ENCODE measurements around the gene PKHD1.

Gene PKHD1

DNA sequence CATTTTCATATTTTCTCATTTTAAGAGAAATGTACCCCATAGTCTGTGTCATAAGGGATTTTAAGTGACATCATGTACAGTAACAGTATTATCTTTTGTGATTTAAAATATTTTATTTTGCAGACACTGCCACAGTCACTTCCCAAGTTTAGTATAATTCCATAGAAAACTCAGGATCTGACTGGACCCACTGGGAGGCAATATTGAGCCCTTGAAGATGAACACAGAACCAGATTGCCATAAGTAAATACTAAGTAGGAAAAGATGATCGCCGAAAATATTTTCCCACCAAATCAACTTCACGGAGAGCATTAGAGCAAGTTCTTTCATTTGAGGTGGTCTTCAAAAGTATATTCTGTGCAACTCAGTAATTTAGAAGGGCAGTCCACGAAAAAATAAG is 17.6 kb upstream of the PKHD1 start:
- no peak for DNase-seq

DNA sequence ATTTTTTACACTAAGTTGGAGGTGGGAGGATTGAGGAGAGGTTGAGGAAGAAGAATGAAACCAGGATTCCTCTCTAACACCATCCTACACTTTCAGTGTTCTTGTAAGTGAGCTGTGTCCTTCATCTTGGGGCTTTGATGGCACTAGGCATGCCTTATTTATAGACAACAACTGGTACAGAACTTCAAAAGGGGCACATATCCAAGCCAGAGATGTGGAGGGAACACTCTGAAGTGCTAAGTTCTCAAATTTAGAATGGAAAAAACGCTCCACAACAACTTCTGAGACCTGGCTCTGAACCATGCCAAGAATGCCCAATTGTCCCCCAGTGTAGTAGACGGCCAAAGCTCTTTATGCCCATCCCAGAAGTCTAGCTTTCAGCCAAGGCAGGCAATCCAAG is 16.2 kb upstream of the PKHD1 start:
- DNase-seq, result no peak

DNA sequence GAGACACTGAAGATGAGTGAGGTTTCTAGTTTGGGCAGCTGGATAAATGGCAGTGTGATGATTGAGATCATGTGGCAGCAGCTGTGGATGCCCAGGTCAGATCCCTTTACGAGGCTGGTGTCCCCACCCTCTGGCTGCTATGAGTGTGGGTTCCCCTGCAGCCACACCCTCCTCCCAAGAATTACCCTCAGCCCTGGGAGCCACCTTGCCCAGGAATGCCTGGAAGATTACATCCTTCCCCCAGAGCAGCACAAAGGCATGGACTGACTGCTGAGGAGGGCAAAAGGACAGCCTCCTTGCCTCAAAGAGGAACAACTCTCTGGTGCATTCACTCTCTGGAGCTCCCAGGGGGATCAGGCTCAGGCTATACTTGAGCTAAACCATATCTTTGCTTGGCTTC is 15.0 kb upstream of the PKHD1 start:
- peak; percentile 33 for DNase-seq

DNA sequence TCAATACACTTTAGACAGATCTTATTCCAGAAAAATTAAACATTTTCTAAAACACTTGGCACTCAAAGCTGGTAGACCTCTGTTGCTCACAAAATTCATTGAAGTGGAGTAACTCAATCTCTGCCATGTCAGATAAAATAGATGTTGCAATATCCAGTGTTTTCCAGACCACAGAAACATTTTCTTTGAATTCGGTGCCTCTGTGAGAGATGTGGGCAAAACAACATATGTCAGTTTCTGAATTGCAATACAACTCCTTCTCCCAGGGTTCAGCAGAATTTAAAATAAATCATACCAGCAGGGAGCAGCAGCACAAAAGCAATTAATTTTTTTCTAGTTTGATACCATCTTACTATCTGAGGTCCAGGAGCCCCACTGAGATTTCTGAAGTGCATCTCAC is 11.3 kb upstream of the PKHD1 start:
- no peak for DNase-seq

DNA sequence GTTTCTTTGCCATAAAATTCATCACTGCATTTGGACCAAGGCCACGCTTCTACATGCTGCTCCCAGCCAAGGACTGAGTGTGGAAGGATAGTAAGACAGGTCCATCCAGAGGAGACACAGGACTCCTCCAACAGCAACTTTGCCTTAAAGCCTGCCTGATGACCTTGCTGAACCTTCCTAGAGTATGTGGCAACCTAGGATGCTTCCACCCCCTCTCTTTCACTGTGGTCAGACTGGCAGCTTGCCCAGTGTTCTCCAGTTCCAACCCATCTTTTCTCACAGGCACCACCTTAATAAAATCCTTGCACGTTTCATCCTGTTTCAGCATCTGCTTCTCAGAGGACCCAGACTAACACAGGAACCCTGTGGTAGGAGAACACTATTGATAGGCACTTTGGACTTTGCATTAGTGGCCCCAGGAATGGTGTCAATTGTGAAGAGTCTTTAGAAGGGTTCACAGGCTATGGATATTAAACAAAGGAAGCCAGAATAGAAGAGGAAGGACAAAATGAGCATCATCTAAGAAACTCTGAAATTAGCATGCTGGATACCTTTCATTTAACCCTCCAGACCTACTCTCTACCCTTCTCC is 2.4 kb upstream of the PKHD1 start:
- no peak for DNase-seq

DNA sequence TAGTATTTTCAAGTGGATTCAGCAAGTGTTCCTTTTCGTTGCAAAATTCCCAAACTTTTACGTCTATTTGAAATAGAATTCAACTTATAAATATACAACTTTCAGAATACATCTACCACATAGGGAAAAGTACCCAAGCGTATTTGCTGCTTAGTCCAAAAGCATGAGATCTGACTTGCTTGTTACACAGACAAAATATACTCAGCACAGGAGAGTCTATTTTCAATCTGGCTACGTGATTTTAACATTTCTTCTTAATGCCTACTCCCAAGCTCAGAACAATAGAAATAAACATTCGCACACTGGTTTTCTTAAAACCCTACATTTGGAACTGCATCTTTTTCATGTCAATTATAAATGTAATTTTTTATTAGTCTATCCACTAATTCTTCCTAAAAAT is 672 bp downstream of the PKHD1 start:
- no peak for DNase-seq

DNA sequence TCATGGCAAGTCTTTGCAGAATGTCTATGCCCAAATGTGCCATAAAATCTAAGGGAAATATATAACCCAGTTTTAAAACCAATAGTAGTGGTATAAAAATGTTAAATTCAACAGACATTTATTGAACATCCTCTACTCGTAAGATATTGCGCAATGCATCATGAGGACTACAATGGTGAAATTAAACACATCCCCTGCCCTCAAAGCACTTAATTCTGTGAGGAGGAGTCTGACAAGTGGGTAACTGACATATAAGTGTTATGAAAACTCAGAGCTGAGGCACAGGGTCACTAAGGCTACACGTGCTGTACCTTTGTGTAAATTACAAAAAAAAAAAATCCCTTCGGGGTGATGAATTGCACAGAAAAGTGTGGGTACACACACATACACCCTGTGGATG is 6.2 kb downstream of the PKHD1 start:
- no peak for DNase-seq

DNA sequence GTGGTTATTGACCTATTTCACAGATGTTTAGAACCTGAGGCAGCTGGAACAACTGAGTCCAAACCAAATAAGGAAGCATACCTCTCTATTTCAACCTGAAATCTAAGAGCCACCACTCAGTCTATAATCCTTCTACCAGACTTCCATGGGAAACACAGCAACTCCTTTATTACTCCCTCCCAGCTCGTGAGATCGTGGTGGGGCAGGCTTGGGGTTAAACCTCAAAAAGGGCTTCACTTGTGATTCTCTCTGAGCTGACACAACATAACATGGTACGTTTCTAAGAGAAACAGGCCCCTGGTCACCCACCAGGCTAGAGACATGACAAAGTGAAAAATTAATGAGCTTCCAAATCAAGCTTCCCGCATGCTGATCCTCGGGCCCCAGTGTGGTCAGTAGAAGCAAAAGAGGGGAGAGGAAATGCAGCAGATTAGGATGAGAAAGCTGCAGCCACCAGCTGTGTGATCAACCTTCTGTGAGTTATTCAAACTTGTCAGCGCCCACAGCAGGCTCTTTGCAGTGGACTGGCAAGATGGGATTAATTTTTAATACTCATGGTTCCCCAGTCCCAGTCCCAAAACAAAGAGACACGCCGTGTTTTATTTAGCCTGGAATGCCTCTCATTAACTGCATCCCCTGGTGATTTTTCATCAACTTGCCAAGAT is 9.3 kb downstream of the PKHD1 start:
- DNase-seq, result peak; percentile 63

DNA sequence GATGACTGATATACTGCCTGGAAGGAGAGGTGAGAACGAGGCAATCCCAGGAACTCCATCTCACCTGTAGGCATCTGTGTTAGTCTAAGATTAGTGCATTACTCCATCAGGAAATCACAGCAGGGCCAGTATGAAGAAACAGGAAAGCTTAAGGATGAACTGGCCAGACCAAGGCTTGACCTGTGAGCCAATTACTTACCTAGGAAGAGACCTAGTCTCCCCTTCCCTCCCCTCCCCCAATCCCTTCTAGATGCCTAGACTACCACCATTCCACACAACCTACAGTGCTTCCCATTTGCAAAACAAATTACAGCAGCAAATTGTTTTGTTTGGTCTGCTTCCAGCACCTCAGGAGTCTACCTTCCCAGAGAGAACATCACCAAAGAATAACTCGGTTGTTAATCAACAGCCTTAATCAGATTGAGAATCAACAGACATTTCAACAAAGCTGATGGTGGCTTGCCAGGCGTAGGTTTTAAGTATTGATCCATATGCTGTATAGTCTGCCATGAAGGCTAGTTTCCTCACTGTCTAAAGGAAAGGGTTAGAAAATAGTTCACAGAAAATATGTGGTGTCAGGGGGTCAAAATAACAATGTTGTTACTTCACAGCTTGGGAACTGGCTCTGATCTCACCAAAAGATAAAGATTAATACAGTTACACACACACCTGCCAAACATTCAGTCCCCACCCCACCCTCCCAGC is 10.1 kb downstream of the PKHD1 start:
- peak; percentile 62 for DNase-seq

DNA sequence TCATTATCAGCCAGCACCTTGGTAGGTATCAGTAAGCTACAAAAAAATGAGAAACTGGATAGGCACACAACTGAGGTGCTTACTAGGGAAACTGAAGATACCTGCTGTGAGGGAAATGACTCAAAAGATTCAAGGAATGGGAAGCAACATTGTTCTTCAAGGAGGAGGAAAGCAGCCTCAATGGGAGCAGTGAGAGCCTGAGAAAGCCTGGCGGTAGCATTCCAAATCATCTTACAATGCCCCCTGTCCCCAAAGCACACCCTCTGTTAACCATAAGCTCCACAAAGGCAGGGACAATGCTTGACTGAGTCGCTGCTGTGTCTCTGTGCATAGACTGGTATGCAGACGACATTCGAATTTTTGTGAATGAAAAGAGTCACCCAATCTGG is 10.6 kb downstream of the PKHD1 start:
- no peak for DNase-seq

DNA sequence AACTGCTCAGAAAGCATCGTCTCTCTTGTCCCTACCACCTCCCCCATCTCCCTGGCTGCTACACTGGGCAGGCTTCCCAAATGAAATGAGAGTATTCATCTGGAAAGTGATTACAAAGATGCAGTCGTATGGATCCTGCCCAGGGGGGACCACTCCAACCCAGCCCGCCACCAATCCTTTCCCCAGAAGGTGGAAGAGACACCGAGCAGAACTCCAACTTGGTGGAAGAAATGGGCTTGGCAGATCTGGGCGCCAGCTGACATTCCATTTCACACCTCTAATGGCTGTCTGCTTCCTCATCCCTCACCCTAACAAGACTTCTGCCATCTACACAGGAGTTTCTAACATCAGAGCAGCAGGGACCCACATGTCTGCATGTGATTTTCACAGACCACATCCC is 12.7 kb downstream of the PKHD1 start:
- no peak for DNase-seq

DNA sequence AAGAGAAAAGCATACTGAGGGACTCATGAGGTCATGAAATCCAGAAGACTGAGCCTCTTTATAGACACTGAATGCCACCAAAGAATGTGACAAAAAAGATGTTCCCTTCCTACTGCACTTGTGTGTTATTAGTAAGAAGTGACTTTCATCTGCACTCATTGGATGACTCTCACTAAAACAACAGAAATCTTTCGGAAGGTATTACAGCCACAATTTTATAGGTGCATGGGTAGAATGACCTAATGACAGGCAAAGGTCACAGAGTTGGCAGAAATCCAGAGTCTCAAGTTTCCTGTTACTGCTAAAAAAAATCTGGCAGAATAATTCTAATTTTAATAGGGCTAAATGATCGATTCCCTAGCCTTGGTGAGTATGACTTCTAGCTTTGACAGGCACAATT is 13.3 kb downstream of the PKHD1 start:
- no peak for DNase-seq

DNA sequence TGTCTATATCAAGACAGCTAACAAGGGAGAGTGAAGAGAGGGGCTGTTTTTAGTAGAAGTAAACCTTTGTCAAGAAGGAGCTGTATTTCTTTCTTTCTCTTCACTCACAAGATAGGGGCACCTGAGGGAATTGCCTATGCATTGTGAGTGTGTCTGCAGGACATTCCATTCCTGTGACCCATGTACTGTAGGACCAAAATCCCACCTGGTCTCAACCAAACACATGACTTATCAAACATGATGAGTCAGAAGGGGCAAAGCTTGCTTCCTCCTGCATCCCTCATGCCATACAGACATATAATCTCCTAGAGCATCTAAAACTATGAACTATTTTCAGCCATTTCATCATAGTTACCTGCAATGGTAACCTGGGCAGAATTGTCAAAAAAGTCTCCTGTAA is 21.8 kb downstream of the PKHD1 start:
- no peak for DNase-seq

DNA sequence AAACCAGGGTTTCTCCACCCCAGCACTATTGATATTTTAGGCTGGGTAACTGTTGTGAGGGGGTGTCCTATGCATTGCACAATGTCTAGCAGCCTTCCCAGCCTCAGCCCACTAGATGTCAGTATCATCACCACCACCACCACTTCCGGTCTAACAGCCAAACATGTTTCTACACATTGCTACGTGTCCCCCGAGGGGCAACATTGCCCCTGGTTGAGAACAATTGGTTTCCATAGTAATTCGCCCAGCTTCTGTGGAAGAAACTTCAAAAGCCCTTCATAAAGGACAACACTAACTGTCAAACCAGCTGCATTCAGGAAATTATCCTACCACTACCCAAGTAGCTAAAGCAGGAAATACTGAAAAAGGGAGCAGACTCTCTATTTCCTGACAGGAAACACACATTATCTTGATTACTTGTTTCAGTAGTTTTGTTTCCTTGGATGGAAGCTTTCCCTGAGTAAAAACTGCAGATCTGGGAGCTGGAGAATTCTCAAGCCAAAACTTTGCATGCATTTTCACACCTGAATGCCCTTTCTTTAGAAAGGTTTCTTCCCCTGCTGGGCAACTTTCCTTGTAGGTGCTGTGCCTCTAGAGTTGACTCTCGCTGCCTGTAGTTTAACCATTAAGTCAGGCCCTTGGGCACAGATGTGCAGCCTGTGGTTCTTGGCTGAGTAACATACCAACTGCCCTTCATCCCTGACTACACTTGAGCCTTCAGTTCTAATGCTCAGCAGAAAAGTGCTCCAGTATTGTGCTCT is 23.6 kb downstream of the PKHD1 start:
- DNase-seq, result peak; percentile 85

DNA sequence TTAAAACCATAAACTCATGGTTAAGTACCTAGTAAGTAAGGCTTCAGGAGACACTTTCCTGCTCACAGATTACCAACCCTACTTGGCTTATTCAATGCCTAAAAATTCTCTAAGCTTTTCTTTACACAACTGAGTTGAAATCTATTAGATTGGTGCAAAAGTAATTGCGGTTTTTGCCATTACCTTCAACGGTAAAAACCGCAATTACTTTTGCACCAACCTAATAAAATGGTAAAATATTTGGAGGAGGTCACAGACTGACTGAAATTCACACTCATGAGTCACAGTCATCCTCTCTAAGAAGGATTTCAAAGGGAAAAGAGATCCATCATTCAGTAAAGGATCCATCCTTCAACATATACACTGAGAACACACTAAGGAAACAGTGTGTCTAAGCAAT is 25.9 kb downstream of the PKHD1 start:
- DNase-seq, result no peak

DNA sequence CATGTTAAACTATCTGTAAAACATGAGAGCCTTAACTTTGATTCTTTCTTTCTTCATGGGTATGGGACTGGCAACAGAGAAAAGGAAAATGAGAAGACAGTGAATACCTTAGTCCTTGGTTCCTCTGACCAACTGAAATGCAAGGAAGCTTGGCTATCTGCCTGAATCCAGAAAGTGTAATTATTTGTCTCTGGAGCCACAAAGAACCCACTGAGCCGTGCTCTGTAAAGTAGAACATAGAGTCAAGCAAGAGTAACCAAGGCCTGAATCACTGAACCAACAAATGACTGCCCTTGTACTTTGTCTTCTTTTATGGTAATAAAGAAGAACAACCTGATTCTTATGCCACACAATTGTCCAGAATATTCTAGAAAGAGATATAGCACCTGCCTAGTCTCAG is 27.6 kb downstream of the PKHD1 start:
- DNase-seq, result no peak

DNA sequence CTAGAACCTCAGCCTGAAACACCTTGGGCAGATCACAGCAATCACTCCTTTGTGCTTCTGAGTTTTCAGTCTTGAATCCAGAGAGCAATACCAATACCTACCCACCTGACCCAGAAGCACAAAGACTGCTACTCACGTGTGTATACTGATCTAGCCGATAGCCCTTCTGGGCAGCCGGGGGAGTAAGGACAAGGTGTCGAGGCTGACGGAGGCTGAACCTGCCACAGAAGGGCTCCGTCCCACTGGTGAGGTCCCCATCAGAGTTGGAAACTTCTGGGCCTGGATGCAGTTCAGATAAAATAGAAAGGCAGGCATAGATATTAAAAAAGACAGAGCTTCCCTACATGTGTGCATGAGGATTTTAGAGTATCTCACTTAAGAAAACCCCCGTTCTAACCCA is 32.0 kb downstream of the PKHD1 start:
- no peak for DNase-seq

DNA sequence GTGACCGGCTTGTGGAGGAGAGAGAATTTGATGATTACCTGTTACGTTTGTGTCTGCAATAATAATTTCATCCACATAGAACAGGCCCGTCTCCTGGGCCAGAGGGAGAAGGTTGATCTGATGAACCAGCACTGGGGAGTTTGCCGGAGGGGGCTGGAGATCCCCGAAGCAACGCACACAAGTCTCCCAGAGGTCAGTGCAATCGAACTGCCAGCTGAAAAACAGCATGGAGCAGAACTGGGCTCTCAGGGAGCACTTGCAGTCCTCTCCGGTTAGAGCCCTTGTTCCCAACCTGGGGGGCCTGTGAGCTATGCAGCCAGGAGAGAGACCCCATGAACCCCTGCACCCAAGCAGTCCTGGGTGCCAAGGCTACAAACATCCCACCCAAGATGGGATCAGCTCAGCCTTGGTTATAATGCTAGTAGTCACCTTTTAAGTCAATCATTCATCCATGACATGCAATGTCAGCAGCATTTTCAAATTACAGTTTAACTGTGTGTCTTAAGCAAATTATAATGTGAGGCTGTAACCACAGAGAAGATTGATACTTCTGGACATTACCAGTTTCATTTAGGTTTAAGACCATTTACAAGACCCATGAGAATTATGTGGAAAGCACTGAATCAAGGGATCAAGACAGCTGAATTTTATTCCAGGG is 34.2 kb downstream of the PKHD1 start:
- no peak for DNase-seq

DNA sequence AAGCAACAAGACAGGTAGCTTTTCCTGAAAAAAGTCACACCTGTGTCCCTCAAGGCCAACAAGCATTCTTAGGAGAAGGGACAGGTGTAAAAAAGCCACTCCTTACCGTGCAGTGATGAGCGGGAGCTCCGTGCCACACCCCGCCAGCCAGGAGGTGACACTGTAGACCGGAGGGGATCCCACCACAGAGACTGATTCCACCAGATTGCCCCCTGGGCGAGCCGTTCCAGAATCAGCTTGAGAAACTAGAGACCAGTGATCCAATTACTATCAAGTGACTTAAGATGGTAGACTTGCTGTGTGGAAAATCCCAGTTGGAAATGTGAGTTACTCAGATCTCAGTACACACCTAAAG is 37.4 kb downstream of the PKHD1 start:
- peak; percentile 77 for DNase-seq

DNA sequence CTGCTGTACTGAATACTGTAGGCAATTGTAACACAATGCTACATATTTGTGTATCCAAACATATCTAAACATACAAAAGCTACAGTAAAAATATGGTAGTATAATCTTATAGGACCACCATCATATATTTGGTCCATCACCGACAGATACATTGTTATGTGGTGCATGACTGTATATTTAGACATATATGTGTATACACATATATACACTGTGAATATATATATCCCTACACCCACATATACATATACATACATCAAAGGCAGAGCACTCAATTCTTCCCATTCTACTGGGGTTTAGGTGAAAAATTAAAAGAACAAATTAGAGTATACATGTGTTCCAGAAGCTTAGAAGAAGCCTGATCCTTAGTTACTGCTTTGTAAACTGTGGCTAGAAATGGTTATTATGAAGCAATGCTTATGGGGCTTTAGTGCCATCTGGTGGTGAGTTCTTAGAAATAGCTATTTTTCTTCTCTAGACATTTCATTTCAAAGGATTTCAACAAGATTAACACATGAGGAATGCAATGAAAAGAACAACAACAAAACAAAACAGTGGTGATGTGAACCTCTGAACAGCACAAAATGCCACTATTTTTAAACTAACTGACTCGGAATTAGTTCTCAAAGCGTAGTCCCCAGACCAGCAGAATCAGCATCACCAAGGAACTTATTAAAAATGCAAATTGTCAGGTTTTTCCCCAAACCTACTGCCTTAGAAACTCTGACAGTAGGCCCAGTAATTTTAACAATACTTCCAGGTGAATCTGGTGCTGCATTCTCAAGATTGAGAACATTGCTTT is 38.0 kb downstream of the PKHD1 start:
- peak; percentile 75 for DNase-seq

DNA sequence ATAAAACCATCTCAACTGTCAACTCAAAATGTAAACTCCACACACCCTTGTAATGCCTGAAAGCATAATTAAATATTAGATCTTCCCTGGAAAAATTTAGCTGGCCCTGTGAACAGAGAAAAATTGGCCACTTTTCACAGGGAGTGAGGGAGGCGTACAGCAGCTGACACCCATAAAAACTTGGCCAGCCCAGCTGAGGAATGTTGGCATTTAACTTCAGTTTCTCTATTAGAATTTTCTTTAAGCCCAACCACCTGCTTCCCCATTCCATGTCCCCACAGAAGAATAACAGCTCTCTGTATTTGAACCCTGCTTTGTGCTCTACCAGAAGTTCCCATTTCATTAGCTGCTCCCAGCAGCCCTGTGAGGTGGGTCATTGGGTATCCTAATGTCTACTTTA is 41.0 kb downstream of the PKHD1 start:
- no peak for DNase-seq

DNA sequence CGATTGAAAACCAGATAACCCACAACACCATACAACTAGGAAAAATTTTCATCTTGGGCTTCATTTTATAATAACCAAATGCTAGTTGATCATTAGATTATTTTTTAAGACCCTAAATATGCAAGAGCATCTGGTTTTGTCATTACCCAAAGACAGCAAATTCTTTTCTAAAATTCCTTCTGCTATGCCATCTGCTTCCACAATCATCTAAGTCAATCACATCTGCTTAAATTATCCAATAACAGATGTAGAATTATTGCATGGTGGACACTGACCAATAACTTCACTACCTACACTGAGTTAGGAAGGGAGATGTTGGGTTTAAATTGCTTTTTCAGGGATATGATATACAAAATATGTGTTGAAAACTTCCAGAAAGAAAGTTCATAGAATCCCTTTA is 41.9 kb downstream of the PKHD1 start:
- no peak for DNase-seq

DNA sequence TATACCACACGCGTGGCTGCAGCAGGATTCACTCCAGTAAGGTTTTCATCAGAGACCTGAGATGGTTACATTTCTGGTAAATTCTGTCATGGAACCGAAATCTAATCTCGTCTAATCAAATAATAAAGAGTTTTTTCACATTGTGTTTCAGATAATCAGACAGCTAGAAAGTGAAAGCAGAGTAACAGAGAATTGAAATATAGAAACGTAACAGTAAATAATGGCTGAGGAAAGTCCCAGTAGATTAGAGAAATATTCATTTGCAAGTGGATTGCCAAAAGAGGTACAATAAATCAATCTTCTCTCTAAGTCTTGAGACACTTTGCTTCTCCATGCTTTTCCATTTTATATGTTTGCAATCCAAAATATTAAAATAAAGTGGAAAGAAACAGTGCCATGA is 42.4 kb downstream of the PKHD1 start:
- DNase-seq, result no peak

Measured in NCI-H82 (cell line).